ENCODE data around the gene PPIG. TPM values are rescaled to one million over a fixed set of nuclear protein-coding genes. Genes with fewer than 3 reads are reported as not detected.

Gene PPIG
- total and polyA plus RNA-seq, 2 of the 4 experiments (the other 2 are of a cell fraction) = 10.4 to 16.7 TPM

GRCh38 chr2:169663247-169663646 lies 79.1 kb downstream of the PPIG start:
- BruUV-seq (replicated peaks) = no TSS peak
- POLR2A ChIA-PET (ENCODE audit: unreplicated experiment) = no interaction called here
- intact Hi-C loops (cut with micrococcal nuclease) = no loop called here

More at GRCh38 chr2:169663247-169663646, 79.1 kb downstream of the PPIG start:
- Histone ChIP-seq H3K79me1 (ENCODE audit: low read depth in 1 of 2, low read length in 2 of 2) (no peaks in the 10 kb centered on the region), H2AFZ (replicated peaks; ENCODE audit: low read length, poor library complexity) (no peak overlapping the region), H3K9me3 (ENCODE audit: control insufficient read depth, insufficient read depth, low read length) (no peaks in the 10 kb centered on the region), H3K18ac (ENCODE audit: low read depth, low read length) (no peak overlapping the region), H3K27ac (ENCODE audit: insufficient read depth, low read length) (no peak overlapping the region), H2AK5ac (ENCODE audit: low read depth, low read length) (no peak overlapping the region), H3K4me3 (ENCODE audit: insufficient read depth, low read depth, low read length) (no peak overlapping the region), H3K9ac (ENCODE audit: low read depth, low read length) (no peak overlapping the region), H2BK120ac (ENCODE audit: low read depth, low read length) (no peak overlapping the region), H3K36me3 (ENCODE audit: control insufficient read depth, insufficient read depth, low read length) (no peaks in the 10 kb centered on the region), H3K27me3 (ENCODE audit: control insufficient read depth, insufficient read depth, low read length) (peaks cover 2% of the 10 kb centered on the region; the same call in 1 of the 2 replicates), H2AK9ac (replicated peaks; ENCODE audit: low read depth, low read length, poor library complexity) (no peak overlapping the region), H3K23ac (ENCODE audit: low read depth, low read length) (no peak overlapping the region), H3K56ac (ENCODE audit: extremely low read depth, insufficient read depth, low read length) (no peak overlapping the region), H3K4ac (ENCODE audit: low read depth, low read length) (no peak overlapping the region), H3K4me1 (ENCODE audit: control insufficient read depth, insufficient read depth, low read length) (0 out of 2 replicates have a peak, but pooled peaks cover 2% of the 10 kb centered on the region), H2BK15ac (ENCODE audit: low read depth, low read length) (no peak overlapping the region), H3K9me1 (ENCODE audit: insufficient read depth, low read length) (no peaks in the 10 kb centered on the region), H2BK5ac (ENCODE audit: low read depth, low read length, poor library complexity, severe bottlenecking) (no peak overlapping the region), H4K91ac (ENCODE audit: insufficient read depth, low read depth, low read length) (no peak overlapping the region), H4K20me1 (ENCODE audit: insufficient read depth, low read length) (no peaks in the 10 kb centered on the region), H3K14ac (replicated peaks; ENCODE audit: low read depth, low read length) (no peak overlapping the region), H4K8ac (ENCODE audit: low read depth in 2 of 2, low read length in 2 of 2) (no peak overlapping the region), H4K5ac (ENCODE audit: low read depth, low read length) (no peak overlapping the region), H2BK20ac (ENCODE audit: low read depth, low read length) (no peak overlapping the region), H3K4me2 (ENCODE audit: low read depth, low read length) (no peak overlapping the region)
- DNase-seq (no peak), ATAC-seq (ENCODE audit: low read depth) (no peak)
- no CpG with 5 or more reads among the region's 3 CpGs for WGBS, 2 experiments (ENCODE audit: extremely low coverage in 2 of 2, insufficient read length in 1 of 2)
- CTCF ChIA-PET = no interaction called here
- in situ Hi-C loops (cut with MboI; ENCODE audit: low sequenced_read_pairs) (no loop called here), dilution Hi-C loops (cut with HindIII; ENCODE audit: low sequenced_read_pairs, unreplicated experiment) (no loop called here)
- no peak for TF ChIP-seq RFX5 (IDR thresholded peaks at IDR 0.05; ENCODE audit: low read depth, low read length)
- TF ChIP-seq CEBPB (IDR thresholded peaks at IDR 0.05; ENCODE audit: low read depth, low read length) = no peak
- no peak for TF ChIP-seq MAFK (IDR thresholded peaks at IDR 0.05; ENCODE audit: low read depth, low read length)
- TF ChIP-seq BHLHE40 (IDR thresholded peaks at IDR 0.05; ENCODE audit: low read depth, low read length) = no peak
- no peak for TF ChIP-seq CTCF (conservative IDR thresholded peaks at IDR 0.05; ENCODE audit: low read depth, low read length)
- no peak for TF ChIP-seq ELK1 (IDR thresholded peaks at IDR 0.05; ENCODE audit: borderline replicate concordance, low read depth, low read length)
- TF ChIP-seq MXI1 (IDR thresholded peaks at IDR 0.05; ENCODE audit: borderline replicate concordance, low read depth, low read length) = no peak
- TF ChIP-seq POLR2A (IDR thresholded peaks at IDR 0.05; ENCODE audit: low read depth, low read length) = no peak
- no peak for TF ChIP-seq FOS (IDR thresholded peaks at IDR 0.05; ENCODE audit: low read depth, low read length)
- no peak for TF ChIP-seq NFE2L2 (IDR thresholded peaks at IDR 0.05; ENCODE audit: low read depth, low read length)
- no peak for TF ChIP-seq CHD1 (IDR thresholded peaks at IDR 0.05; ENCODE audit: low read depth, low read length)
- no peak for TF ChIP-seq SMC3 (IDR thresholded peaks at IDR 0.05; ENCODE audit: low read depth, low read length)
- no peak for TF ChIP-seq MAZ (IDR thresholded peaks at IDR 0.05; ENCODE audit: borderline replicate concordance, low read depth, low read length)
- no peak for TF ChIP-seq RCOR1 (IDR thresholded peaks at IDR 0.05; ENCODE audit: insufficient replicate concordance, low read length)
- no peak for TF ChIP-seq RAD21 (IDR thresholded peaks at IDR 0.05; ENCODE audit: low read length)
- TF ChIP-seq USF2 (IDR thresholded peaks at IDR 0.05; ENCODE audit: low read depth, low read length) = no peak
